ENCODE measurements around the gene MIPEP.
"Not testable (repeated sequence)": the region's sequence is repeated elsewhere in the genome, so short reads cannot be mapped to it uniquely, and the experiment has no call there.

MIPEP gene

DNA sequence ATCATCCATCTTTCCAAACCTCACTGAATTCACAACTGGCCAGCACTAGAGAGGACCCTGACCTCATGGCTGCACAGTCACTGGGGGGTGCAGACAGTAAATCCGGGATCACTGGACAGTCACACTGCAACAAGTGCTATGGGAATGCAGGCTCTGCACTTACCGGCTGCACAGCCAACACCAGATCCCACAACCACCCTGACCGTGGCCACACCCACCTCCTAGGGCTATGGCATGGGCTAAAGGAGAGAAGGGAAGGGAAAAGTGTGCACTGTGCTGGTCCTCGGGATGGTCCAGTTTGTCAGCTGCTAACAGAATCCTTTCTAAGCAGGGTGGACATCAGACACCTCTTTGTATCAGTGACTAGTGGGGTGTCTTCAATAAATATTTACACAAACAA lies 118.2 kb downstream of the MIPEP start:
- DNase-seq, result no peak

- DNase-seq, result no peak
Observed at GRCh38 chr13:23770428-23770827, 118.8 kb downstream of the MIPEP start.

DNA sequence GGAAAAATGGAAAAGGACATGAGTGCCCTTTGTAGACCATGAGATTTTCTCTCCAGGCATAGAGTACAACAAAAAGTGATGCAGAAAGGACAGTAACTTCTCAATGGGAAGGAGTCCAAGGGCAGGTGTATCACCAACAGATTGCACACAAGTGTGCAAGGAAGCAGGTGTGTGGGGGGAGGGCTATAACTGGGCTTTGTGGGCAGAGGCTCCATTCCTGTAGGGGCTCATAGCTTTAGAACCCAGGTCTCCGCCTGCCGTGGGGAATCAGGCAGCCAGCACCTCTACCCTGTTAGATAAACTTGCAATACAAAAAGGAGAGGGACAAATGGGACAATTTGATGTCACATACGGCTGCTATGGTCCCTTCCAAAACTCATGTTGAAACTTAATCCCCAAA lies 119.8 kb downstream of the MIPEP start:
- no peak for DNase-seq

DNA sequence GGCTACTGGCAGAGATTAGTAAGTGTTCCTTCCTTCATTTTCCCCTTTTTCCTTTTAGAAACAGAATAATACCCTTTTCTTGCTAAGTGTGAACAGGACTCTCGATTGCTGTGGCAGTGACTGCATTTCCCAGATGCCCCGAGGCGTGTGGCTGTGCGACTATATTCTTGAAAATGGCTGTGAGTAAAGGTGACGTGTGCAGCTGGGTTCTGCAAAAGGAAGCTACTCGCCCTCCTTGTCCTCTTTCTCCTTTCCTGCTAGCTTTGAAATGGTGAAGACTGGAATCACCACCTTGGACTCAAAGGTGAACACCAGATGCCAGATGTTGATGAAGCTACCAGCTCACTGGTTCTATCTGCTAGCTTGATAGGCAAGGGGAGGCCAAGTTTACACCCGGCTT lies 121.4 kb downstream of the MIPEP start:
- DNase-seq, result no peak

DNA sequence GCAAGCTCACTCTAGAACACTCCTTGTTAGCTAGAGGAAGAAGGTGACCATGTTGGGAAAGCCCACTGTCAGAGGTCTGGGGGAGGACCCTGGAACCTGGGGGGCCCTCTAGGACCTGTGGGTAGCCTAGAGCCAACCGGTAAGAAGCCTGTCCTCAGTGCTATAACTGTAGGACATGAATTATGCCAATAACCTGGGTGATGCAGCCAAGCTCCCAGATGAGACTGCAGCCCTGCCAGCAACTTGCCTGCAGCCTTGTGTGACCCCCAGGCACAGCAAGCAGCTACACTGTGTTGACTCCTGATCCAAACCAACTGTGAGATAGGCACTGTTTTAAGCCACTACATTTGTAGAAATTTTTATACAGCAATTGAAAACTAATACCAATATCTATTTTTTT lies 122.3 kb downstream of the MIPEP start:
- DNase-seq, result no peak

DNA sequence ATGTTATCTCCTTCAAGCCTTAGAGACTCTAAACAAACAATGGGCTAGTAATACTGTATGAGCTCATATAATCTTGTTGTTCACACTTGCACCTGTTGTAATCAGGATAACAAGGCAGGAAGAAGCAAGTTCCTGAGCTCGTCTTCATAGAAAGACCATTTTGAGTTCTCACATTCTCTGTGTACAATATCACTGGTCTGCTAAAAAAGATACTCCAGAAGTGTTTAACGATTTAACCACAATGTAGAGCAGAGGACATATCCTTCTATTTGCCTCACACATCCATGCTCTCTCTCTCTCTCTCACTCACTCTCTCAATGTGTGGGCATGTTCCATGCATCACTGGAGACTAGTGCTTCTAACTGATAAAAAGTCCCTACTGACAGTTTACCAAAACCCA lies 122.9 kb downstream of the MIPEP start:
- no peak for DNase-seq

DNA sequence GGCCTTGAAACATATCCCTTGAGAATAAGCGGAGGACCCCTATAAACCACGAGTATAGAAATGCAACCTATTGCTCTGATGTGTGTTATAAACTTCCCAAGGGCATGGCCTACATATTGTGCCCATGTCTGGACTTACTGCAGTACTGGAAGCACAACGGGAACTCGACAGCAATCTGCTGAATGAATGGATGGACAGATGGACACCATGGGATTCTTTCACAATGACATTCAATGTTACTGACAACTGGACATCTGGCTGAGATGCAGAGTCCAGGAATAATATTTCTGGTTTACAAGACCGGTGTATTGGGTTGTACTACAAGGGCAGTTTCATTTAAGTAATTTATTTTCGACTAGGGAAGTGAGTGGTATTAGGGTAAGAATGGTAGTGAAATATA lies 123.7 kb downstream of the MIPEP start:
- no peak for DNase-seq

DNA sequence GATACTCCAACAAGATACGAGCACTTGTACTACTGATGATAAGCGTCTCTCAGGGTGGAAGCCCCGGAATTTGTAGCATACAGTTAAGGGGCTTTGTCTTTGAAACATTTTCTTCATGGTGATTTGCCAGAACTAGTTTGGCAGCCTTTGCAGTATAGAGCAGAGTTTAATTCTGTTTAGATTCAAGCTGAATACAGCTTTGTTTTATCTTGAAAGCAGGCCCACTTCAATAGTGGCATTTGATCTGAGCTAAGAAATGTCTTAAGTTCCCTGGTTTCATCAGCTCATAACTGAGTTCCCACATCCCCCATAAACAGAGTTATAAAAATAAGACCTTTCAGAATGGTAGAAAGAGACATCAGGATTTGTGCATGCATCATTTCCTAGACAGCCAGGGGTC lies 125.9 kb downstream of the MIPEP start:
- DNase-seq, result no peak

GRCh38 chr13:23761760-23762159 lies 127.4 kb downstream of the MIPEP start:
- DNase-seq, result not testable (repeated sequence)

- DNase-seq, result no peak
Observed at GRCh38 chr13:23760000-23760399, 129.2 kb downstream of the MIPEP start.

DNA sequence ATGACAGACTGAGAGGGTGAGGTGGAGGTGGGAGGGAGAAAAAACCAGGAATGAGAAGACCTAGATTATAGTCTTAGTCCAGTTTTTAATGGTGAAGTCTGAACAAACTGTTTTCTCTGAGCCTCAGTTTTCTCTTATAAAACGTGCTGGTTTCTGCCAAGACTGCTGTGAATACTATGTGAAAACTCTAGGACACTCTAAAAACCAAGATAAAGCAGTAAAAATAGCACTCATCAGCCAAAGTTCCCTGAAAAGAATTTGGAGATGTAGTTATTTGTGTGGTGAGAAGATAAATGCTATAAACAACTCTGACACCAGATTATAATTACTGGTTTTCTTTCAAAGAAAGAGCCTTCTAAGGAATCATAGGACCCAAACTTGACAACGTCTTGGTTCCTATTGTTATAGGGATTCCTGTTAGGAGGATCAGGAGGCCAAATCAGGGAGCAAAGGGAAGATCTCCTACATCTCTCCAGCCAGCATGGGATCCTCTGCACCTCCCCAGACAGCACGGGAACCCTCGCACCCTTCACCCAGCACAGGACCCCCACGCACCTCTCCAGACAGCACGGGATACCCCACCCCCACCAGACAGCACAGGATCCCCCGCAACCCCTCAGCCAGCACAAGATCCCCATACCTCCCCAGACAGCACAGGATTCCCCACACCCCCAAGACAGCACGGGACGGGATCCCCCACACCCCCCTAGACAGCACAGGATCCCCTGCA lies 130.2 kb downstream of the MIPEP start:
- DNase-seq, result no peak

DNA sequence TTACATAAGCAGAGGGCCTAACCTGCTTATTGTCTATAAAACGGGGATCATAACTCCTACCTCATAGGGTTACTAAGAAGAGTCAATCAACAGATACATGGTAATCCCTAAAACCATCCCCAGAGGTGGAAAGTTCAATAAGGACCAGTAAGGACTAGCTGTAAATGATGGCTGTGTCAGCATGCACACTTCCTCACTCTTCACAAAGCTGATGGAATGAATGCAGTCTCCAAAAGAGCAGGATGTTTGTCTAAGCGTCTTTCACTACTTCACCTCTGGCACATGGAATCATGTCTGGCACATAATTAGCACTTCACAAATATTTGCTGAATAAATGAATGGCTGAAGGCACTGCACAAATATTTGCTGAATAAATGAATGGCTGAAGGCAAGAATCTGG lies 134.2 kb downstream of the MIPEP start:
- DNase-seq, result no peak

DNA sequence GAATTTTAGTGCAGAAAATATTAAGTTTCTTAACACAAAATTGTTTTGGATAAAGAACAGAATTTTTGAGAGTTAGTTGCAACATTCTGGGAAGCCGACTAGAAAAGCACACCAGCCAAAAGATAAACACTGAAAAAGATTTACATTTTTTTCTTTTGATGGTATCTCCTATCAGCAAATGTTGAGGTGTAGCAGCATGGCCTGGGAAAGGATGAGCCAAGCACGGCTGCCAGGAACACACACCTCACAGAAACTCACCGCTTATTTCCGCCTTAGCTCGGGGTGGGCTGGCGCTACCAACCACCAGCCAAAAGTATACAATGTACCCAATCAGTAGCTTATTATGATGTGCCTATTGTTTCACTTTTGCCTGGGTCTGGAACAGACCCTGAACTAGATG lies 134.7 kb downstream of the MIPEP start:
- DNase-seq, result no peak

DNA sequence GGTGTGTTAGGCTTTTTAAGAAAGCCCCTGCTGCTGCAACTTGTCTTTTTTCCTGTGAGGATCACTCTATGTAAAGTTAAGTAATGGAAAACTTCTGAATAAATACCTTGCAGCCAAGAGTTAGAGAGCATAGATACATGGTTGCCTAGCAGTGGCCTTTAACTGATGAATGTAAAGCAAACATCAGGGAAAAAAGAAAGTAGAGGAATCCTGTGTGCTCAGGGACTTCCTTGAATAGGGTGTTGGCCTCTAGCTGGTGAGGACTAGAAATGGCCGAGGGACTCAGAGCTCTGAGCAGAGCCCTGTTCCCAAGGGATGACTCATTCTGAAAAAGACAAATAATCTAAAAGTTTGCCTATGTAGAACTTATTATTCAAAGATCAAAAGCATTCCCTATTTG lies 135.7 kb downstream of the MIPEP start:
- DNase-seq, result no peak

- no peak for DNase-seq
Observed at GRCh38 chr13:23752111-23753001, 136.8 kb downstream of the MIPEP start.

- DNase-seq, result no peak
Observed at GRCh38 chr13:23751195-23751594, 138.0 kb downstream of the MIPEP start.

DNA sequence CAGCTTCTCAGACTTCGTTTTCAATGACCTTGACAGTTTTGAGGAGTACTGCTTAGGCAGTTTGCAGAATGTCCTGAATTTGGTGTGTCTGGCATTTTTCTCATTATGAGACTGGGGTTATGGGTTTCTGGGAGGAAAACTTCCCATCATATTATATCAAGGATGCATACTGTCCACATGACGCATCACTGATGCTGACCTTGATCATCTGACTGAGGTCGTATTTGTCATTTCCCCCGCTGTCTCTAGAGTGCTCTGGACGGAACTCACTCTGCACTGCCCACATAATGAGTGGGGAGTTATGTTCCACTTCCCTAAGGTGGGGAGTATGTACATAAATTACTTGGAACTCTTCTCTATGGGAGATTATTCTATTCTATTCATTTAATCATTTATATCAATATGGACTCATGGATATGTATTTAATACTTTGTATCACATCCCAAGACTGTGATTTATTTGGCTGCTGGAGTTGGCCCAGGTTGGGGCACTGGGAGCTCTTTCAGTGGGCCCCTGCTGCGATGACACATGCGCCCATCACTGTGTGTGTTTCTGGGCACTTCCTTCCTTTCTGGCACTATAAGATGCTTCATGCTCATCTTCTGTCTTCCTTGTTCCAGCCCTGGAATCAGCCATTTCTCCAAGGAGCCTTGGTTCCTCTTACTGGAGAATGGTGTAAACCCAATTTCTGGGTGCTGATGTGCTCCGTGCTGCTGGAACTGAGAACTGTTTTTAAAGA lies 138.6 kb downstream of the MIPEP start:
- DNase-seq, result no peak

- no peak for DNase-seq
Observed at GRCh38 chr13:23749288-23749873, 139.8 kb downstream of the MIPEP start.

DNA sequence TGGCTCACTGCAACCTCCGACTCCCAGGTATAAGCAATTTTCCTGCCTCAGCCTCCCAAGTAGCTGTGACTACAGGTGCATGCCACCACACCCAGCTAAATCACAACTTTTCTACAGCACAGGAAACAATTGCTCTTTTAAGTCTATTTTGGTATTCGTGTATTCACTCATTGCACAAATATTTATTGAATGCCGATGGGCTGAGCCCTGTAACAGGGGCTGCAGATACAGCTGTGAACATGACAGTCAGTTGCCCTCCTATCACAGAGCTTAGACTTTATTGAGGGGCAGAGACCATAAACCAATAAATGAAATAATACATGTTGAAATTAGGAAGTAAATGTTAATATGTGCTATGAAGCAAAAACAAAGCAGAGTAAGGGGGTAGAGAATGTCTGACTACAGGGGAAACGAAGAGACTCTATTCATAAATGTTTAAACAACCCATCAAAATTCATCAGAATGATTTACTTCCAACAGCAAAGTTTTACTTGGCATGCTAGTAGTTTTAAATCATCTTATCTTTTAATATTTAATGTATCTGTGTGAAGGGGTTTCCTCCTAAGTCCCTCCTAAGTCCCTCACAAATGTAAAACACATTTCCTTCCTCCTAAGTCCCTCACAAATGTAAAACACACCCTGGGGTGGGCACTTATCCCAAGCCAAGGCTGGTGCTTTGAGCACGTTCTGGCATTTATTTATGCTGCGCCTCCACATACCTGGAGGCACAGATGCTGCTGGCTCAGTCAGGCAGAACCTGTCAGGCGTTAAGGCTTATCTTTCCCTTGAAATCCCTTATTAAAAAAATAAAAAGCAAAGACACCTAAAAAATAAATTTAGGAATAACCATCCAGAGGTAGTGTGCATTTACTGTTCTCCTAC lies 140.8 kb downstream of the MIPEP start:
- DNase-seq, result no peak

DNA sequence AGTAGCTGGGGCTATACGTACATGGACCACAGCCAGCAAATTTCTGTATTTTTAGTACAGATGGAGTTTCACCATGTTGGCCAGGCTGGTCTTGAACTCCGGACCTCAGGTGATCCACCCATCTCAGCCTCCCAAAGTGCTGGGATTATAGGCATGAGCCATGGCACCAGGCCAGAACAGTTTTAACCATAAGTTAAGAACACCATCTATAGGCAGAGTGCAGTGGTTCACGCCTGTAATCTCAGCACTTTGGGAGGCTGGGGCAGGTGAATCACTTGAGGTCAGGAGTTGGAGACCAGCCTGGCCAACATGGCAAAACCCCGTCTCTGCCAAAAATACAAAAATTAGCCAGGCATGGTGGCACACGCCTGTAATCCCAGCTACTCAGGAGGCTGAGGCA lies 143.1 kb downstream of the MIPEP start:
- not testable (repeated sequence) for DNase-seq

GRCh38 chr13:23744315-23744714 lies 144.9 kb downstream of the MIPEP start:
- no peak for DNase-seq
